KMS-11 (cell line): Measurements from ENCODE around the gene RBM20.

ENCODE experiments used
- H2AFZ ChIP-seq: fragments of 200-600 bp; sonication (generic); 2 replicates; pipeline ENCODE4 v1.6.1; 2016; ENCODE audit warnings: antibody characterized with exemption, mixed run types, low read depth
- H3K27ac ChIP-seq: fragments of 200-600 bp; sonication (generic); 2 replicates; pipeline ENCODE4 v1.6.1; 2016; ENCODE audit warnings: mild to moderate bottlenecking, mixed run types
- H3K27me3 ChIP-seq: fragments of 200-600 bp; sonication (generic); 2 replicates; pipeline ENCODE4 v1.6.1; 2017; ENCODE audit warnings: mild to moderate bottlenecking, low read depth, mixed run types, moderate library complexity; ENCODE audit not compliant: insufficient read depth
- H3K36me3 ChIP-seq: fragments of 200-600 bp; sonication (generic); 2 replicates; pipeline ENCODE4 v1.6.1; 2017; ENCODE audit warnings: mild to moderate bottlenecking, mixed run types; ENCODE audit not compliant: insufficient read depth
- H3K4me1 ChIP-seq: fragments of 200-600 bp; sonication (generic); 2 replicates; pipeline ENCODE4 v1.6.1; 2016; ENCODE audit warnings: mild to moderate bottlenecking, low read depth, mixed run types; ENCODE audit not compliant: poor library complexity, severe bottlenecking
- H3K4me2 ChIP-seq: fragments of 200-600 bp; sonication (generic); 2 replicates; pipeline ENCODE4 v1.7.0; 2016; ENCODE audit warnings: mild to moderate bottlenecking, mixed run types
- H3K4me3 ChIP-seq: fragments of 200-600 bp; sonication (generic); IDR thresholded peaks from 2 replicates; pipeline ENCODE4 v1.6.1; 2017; ENCODE audit warnings: low read depth, low read length, mixed read lengths; ENCODE audit not compliant: insufficient read depth
- H3K79me2 ChIP-seq: fragments of 200-600 bp; sonication (generic); 2 replicates; pipeline ENCODE4 v1.6.1; 2016; ENCODE audit warnings: low read depth, mixed run types; ENCODE audit not compliant: insufficient read depth
- H3K9ac ChIP-seq: fragments of 200-600 bp; sonication (generic); 2 replicates; pipeline ENCODE4 v1.6.1; 2016; ENCODE audit warnings: mild to moderate bottlenecking, mixed run types
- H4K20me1 ChIP-seq: fragments of 200-600 bp; sonication (generic); 2 replicates; pipeline ENCODE4 v1.6.1; 2016; ENCODE audit warnings: mild to moderate bottlenecking, mixed run types; ENCODE audit not compliant: insufficient read depth
- CTCF ChIP-seq: fragments of 200-600 bp; sonication (generic); conservative IDR thresholded peaks from 2 replicates; pipeline ENCODE4 v1.6.1; 2017; ENCODE audit warnings: low read depth, mild to moderate bottlenecking, antibody characterized with exemption, low read length, moderate library complexity, mixed read lengths

The RBM20 gene

GRCh38 chr10:110612629-110613028, 31.5 kb upstream of the RBM20 start:
- no peaks in the 10 kb centered on the region for H4K20me1 ChIP-seq
- H2AFZ ChIP-seq, result no peak overlapping the region
- no peak overlapping the region for H3K27ac ChIP-seq
- no peak overlapping the region for H3K9ac ChIP-seq
- no peaks in the 10 kb centered on the region for H3K36me3 ChIP-seq
- TF ChIP-seq CTCF, result no peak
- no peaks in the 10 kb centered on the region for H3K27me3 ChIP-seq
- H3K4me1 ChIP-seq, result peaks cover 16% of the 10 kb centered on the region
- no peak overlapping the region for H3K4me2 ChIP-seq
- H3K4me3 ChIP-seq, result no peak overlapping the region
- no peaks in the 10 kb centered on the region for H3K79me2 ChIP-seq

- H3K79me2 ChIP-seq, result no peaks in the 10 kb centered on the region
- no peak overlapping the region for H3K4me2 ChIP-seq
- TF ChIP-seq CTCF, result no peak
- no peak overlapping the region for H2AFZ ChIP-seq
- peaks cover 16% of the 10 kb centered on the region for H3K4me1 ChIP-seq
- no peak overlapping the region for H3K4me3 ChIP-seq
- no peak overlapping the region for H3K27ac ChIP-seq
- H3K27me3 ChIP-seq, result no peaks in the 10 kb centered on the region
- no peak overlapping the region for H3K9ac ChIP-seq
- H3K36me3 ChIP-seq, result no peaks in the 10 kb centered on the region
- H4K20me1 ChIP-seq, result no peaks in the 10 kb centered on the region
These were observed 30.7 kb upstream of the RBM20 start for GRCh38 chr10:110613341-110613995.

- Histone ChIP-seq H3K27me3 (no peaks in the 10 kb centered on the region), H3K79me2 (no peaks in the 10 kb centered on the region), H2AFZ (no peak overlapping the region), H3K27ac (no peak overlapping the region), H3K4me2 (no peak overlapping the region), H4K20me1 (no peaks in the 10 kb centered on the region), H3K9ac (no peak overlapping the region), H3K4me3 (no peak overlapping the region), H3K36me3 (no peaks in the 10 kb centered on the region), H3K4me1 (peaks cover 16% of the 10 kb centered on the region)
- TF ChIP-seq CTCF, result no peak
These were observed 30.1 kb upstream of the RBM20 start for GRCh38 chr10:110613996-110614495.

- Histone ChIP-seq H3K4me3 (no peak overlapping the region), H2AFZ (no peak overlapping the region), H3K4me2 (no peak overlapping the region), H3K27me3 (no peaks in the 10 kb centered on the region), H3K36me3 (no peaks in the 10 kb centered on the region), H3K9ac (no peak overlapping the region), H3K4me1 (peaks cover 16% of the 10 kb centered on the region), H3K27ac (no peak overlapping the region), H4K20me1 (no peaks in the 10 kb centered on the region), H3K79me2 (no peaks in the 10 kb centered on the region)
- TF ChIP-seq CTCF, result no peak
These were observed 28.9 kb upstream of the RBM20 start for GRCh38 chr10:110615057-110615747.
